HepG2 (cell line): ENCODE data around the gene SHISA7. TPM values are rescaled to one million over a fixed set of nuclear protein-coding genes. Genes with fewer than 3 reads are reported as not detected.
A peak's percentile ranks its signal among the peaks of the same experiment; 100 is the strongest.

Source experiments
- AGO1 ChIP-seq: fragments of 200-400 bp; formaldehyde crosslinking; IDR thresholded peaks from 2 replicates; pipeline ENCODE4 v1.6.1; 2017; ENCODE audit warnings: mild to moderate bottlenecking, low read depth, low read length, moderate library complexity; ENCODE audit not compliant: poor library complexity, severe bottlenecking
- AGO2 ChIP-seq: fragments of 200-400 bp; formaldehyde crosslinking; optimal IDR thresholded peaks from 2 replicates; pipeline ENCODE3; 2017; ENCODE audit warnings: mild to moderate bottlenecking, low read depth, low read length, moderate library complexity
- AHR ChIP-seq: IDR thresholded peaks from 2 replicates; pipeline ENCODE4 v1.6.1; 2018; ENCODE audit warnings: missing genetic modification reagents, missing compliant biosample characterization
- GTF2F1 ChIP-seq: fragments of 150-350 bp; IDR thresholded peaks from 2 replicates; pipeline ENCODE4 v1.6.1; 2014; ENCODE audit warnings: low read length
- MTF2 ChIP-seq: sonication (generic); formaldehyde crosslinking; IDR thresholded peaks from 2 replicates; pipeline ENCODE4 v1.5.0; 2020; ENCODE audit warnings: missing genetic modification reagents, borderline replicate concordance
- NFKBIZ ChIP-seq: IDR thresholded peaks from 2 replicates; pipeline ENCODE4 v1.6.1; 2018; ENCODE audit warnings: missing genetic modification reagents, missing compliant biosample characterization
- RBFOX2 ChIP-seq: fragments of 200-400 bp; formaldehyde crosslinking; IDR thresholded peaks from 2 replicates; pipeline ENCODE4 v1.6.1; 2017; ENCODE audit warnings: low read depth, mild to moderate bottlenecking, low read length
- RBM39 ChIP-seq: fragments of 200-400 bp; formaldehyde crosslinking; IDR thresholded peaks from one replicate; pipeline ENCODE4 v1.6.1; 2018; ENCODE audit warnings: antibody characterized with exemption, mild to moderate bottlenecking, low read depth, low read length; ENCODE audit not compliant: poor library complexity, severe bottlenecking
- SIX1 ChIP-seq: sonication (generic); formaldehyde crosslinking; IDR thresholded peaks from 2 replicates; pipeline ENCODE4 v1.4.0; 2020; ENCODE audit warnings: missing genetic modification reagents, borderline replicate concordance
- TGIF2 ChIP-seq: IDR thresholded peaks from 2 replicates; pipeline ENCODE4 v1.6.1; 2016; ENCODE audit warnings: control low read depth, missing compliant biosample characterization
- ZBTB7B ChIP-seq: sonication (generic); formaldehyde crosslinking; IDR thresholded peaks from 2 replicates; pipeline ENCODE4 v1.4.0; 2020; ENCODE audit warnings: missing genetic modification reagents
- ZNF768 ChIP-seq: sonication (generic); formaldehyde crosslinking; IDR thresholded peaks from 2 replicates; pipeline ENCODE4 v1.4.0; 2020; ENCODE audit warnings: missing genetic modification reagents
- ZSCAN20 ChIP-seq: sonication (generic); formaldehyde crosslinking; IDR thresholded peaks from 2 replicates; pipeline ENCODE4 v1.4.0; 2020; ENCODE audit warnings: missing genetic modification reagents, mild to moderate bottlenecking, borderline replicate concordance
- polyA plus RNA-seq, 8 experiments: library from polyadenylated mRNA; depleted of rRNA in 3 of 8; stranded (reverse) in 7 of 8; unstranded in 1 of 8; fragments of >200 nt; fragmentation: Illumina TruSeq in 4 of 8; extraction: Trizol in 4 of 8; gene quantifications; 2 replicates each; pipeline versions ENCODE4 v1.2.1 to v1.2.3, GENCODE V29; 2011 to 2016; ENCODE audit warnings: low read depth in 4 of 8, missing spikeins in 1 of 8, mixed read lengths in 1 of 8; ENCODE audit not compliant: insufficient read depth in 1 of 8
- total RNA-seq, 5 experiments: library from RNA; depleted of rRNA; stranded (reverse); fragments of >200 nt; fragmentation: Illumina TruSeq; extraction: Trizol; gene quantifications; 2 replicates each; pipeline ENCODE4 v1.2.3, GENCODE V29; 2016; ENCODE audit warnings: low read depth in 1 of 5
- TF ChIP-seq, protein P1 (sequence below): IDR thresholded peaks from 2 replicates; pipeline ENCODE4 v1.6.1; 2016; ENCODE audit warnings: mild to moderate bottlenecking, missing biosample characterization, missing genetic modification reagents
- TF ChIP-seq, protein P2 (sequence below): sonication (generic); formaldehyde crosslinking; IDR thresholded peaks from 2 replicates; pipeline ENCODE4 v1.5.0; 2020; ENCODE audit warnings: mild to moderate bottlenecking, missing genetic modification reagents, borderline replicate concordance
- TF ChIP-seq, protein P3 (sequence below): sonication (generic); formaldehyde crosslinking; IDR thresholded peaks from 2 replicates; pipeline ENCODE4 v1.4.0; 2020; ENCODE audit warnings: missing genetic modification reagents
- TF ChIP-seq, protein P4 (sequence below): sonication (generic); formaldehyde crosslinking; conservative IDR thresholded peaks from 2 replicates; pipeline ENCODE4 v1.4.0; 2020; ENCODE audit warnings: mild to moderate bottlenecking, missing genetic modification reagents, moderate library complexity
- TF ChIP-seq, protein P5 (sequence below): sonication (generic); formaldehyde crosslinking; IDR thresholded peaks from 2 replicates; pipeline ENCODE4 v1.4.0; 2020; ENCODE audit warnings: missing genetic modification reagents
- TF ChIP-seq, protein P6 (sequence below): sonication (generic); formaldehyde crosslinking; IDR thresholded peaks from 2 replicates; pipeline ENCODE4 v1.5.0; 2020; ENCODE audit warnings: missing genetic modification reagents

Gene SHISA7
- total and polyA plus RNA-seq, 2 of the 13 experiments (the other 11 are each of a cell fraction or from before 2014, with no cell fraction given) = not detected

DNA sequence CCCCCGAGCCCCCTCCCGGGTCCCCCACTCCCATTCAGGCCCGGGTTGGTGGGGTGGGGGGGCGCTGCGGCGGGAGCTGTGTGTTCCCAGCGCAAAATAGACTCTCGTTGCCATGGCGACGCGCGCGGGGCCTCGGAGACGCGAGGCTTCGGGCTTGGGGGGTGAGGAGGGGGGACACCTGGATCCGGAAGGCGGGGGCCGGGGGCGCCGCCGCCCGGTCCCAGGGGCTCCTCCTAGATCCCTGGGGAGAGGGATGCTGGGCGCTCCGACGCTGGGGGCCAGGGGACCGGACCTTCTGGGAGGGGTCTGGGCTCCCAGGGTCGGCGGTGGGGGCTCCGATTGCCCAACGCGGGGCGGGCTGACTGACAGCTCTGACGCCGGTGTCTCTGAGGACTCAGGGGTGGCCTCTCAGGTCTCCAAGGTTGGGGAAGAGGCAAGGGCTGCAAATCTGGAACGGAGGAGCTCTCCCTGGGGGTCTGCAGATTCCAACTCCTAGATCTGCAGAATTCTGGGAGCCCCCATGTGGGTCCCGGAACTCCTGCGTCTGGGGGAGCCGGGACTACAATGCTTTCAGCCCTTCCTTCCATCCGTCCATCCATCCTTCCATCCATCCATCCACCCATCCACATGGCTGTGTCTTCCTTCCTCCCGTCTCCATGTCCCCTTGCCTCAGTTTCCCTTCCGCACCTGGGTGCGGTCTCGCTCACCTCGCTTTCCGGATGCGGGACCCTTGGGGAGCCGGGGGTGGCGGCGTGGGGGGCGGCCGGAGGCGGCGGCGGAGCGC lies 9.1 kb upstream of the SHISA7 start (continued):
- TF ChIP-seq NFKBIZ (CRISPR knock-in tag) (no peak), SIX1 (CRISPR knock-in tag) (no peak), AGO2 (peak; percentile 68), AGO1 (peak; percentile 70), ZSCAN20 (no peak), ZNF768 (no peak), RBFOX2 (0 out of 2 replicates have a peak, but pooled peaks have one; percentile 7), GTF2F1 (no peak), RBM39 (peak; percentile 45), AHR (CRISPR knock-in tag) (no peak), TGIF2 (no peak), ZBTB7B (CRISPR knock-in tag) (no peak), MTF2 (CRISPR knock-in tag) (no peak)
- TF ChIP-seq, protein P1, sequence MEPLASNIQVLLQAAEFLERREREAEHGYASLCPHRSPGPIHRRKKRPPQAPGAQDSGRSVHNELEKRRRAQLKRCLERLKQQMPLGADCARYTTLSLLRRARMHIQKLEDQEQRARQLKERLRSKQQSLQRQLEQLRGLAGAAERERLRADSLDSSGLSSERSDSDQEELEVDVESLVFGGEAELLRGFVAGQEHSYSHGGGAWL (CRISPR knock-in tag) = no peak
- TF ChIP-seq, protein P2, sequence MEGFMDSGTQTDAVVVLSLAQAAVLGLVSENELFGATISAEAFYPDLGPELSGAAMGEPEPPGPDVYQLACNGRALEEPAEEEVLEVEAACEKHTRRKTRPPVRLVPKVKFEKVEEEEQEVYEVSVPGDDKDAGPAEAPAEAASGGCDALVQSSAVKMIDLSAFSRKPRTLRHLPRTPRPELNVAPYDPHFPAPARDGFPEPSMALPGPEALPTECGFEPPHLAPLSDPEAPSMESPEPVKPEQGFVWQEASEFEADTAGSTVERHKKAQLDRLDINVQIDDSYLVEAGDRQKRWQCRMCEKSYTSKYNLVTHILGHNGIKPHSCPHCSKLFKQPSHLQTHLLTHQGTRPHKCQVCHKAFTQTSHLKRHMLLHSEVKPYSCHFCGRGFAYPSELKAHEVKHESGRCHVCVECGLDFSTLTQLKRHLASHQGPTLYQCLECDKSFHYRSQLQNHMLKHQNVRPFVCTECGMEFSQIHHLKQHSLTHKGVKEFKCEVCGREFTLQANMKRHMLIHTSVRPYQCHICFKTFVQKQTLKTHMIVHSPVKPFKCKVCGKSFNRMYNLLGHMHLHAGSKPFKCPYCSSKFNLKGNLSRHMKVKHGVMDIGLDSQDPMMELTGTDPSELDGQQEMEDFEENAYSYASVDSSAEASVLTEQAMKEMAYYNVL (CRISPR knock-in tag) = no peak
- TF ChIP-seq, protein P3, sequence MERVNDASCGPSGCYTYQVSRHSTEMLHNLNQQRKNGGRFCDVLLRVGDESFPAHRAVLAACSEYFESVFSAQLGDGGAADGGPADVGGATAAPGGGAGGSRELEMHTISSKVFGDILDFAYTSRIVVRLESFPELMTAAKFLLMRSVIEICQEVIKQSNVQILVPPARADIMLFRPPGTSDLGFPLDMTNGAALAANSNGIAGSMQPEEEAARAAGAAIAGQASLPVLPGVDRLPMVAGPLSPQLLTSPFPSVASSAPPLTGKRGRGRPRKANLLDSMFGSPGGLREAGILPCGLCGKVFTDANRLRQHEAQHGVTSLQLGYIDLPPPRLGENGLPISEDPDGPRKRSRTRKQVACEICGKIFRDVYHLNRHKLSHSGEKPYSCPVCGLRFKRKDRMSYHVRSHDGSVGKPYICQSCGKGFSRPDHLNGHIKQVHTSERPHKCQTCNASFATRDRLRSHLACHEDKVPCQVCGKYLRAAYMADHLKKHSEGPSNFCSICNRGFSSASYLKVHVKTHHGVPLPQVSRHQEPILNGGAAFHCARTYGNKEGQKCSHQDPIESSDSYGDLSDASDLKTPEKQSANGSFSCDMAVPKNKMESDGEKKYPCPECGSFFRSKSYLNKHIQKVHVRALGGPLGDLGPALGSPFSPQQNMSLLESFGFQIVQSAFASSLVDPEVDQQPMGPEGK (CRISPR knock-in tag) = 0 out of 2 replicates have a peak, but pooled peaks have one; percentile 16
- TF ChIP-seq, protein P4, sequence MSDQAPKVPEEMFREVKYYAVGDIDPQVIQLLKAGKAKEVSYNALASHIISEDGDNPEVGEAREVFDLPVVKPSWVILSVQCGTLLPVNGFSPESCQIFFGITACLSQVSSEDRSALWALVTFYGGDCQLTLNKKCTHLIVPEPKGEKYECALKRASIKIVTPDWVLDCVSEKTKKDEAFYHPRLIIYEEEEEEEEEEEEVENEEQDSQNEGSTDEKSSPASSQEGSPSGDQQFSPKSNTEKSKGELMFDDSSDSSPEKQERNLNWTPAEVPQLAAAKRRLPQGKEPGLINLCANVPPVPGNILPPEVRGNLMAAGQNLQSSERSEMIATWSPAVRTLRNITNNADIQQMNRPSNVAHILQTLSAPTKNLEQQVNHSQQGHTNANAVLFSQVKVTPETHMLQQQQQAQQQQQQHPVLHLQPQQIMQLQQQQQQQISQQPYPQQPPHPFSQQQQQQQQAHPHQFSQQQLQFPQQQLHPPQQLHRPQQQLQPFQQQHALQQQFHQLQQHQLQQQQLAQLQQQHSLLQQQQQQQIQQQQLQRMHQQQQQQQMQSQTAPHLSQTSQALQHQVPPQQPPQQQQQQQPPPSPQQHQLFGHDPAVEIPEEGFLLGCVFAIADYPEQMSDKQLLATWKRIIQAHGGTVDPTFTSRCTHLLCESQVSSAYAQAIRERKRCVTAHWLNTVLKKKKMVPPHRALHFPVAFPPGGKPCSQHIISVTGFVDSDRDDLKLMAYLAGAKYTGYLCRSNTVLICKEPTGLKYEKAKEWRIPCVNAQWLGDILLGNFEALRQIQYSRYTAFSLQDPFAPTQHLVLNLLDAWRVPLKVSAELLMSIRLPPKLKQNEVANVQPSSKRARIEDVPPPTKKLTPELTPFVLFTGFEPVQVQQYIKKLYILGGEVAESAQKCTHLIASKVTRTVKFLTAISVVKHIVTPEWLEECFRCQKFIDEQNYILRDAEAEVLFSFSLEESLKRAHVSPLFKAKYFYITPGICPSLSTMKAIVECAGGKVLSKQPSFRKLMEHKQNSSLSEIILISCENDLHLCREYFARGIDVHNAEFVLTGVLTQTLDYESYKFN (CRISPR knock-in tag) = no peak
- TF ChIP-seq, protein P5, sequence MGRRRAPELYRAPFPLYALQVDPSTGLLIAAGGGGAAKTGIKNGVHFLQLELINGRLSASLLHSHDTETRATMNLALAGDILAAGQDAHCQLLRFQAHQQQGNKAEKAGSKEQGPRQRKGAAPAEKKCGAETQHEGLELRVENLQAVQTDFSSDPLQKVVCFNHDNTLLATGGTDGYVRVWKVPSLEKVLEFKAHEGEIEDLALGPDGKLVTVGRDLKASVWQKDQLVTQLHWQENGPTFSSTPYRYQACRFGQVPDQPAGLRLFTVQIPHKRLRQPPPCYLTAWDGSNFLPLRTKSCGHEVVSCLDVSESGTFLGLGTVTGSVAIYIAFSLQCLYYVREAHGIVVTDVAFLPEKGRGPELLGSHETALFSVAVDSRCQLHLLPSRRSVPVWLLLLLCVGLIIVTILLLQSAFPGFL (CRISPR knock-in tag) = no peak
- TF ChIP-seq, protein P6, sequence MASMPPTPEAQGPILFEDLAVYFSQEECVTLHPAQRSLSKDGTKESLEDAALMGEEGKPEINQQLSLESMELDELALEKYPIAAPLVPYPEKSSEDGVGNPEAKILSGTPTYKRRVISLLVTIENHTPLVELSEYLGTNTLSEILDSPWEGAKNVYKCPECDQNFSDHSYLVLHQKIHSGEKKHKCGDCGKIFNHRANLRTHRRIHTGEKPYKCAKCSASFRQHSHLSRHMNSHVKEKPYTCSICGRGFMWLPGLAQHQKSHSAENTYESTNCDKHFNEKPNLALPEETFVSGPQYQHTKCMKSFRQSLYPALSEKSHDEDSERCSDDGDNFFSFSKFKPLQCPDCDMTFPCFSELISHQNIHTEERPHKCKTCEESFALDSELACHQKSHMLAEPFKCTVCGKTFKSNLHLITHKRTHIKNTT (CRISPR knock-in tag) = no peak
